Measurements from ENCODE around the gene FMOD.

FMOD gene

GRCh38 chr1:203296460-203297073 is 54.4 kb downstream of the FMOD start:
- TF ChIP-seq POLR2AphosphoS5 (IDR thresholded peaks at IDR 0.05; ENCODE audit: low read depth, low read length) = no peak
- TF ChIP-seq FOXP2 (optimal IDR thresholded peaks at IDR 0.05; ENCODE audit: borderline replicate concordance, extremely low read depth, extremely low read length, insufficient read depth) = no peak
- TF ChIP-seq SIN3A (IDR thresholded peaks at IDR 0.05; ENCODE audit: borderline replicate concordance, insufficient read depth, low read length) = no peak
- TF ChIP-seq TAF1 (IDR thresholded peaks at IDR 0.05; ENCODE audit: borderline replicate concordance, insufficient read depth, low read length) = no peak
- no peak for TF ChIP-seq REST (IDR thresholded peaks at IDR 0.05; ENCODE audit: insufficient read depth in 1 of 2, low read depth in 2 of 2, low read length in 2 of 2)

GRCh38 chr1:203295796-203296195 is 55.1 kb downstream of the FMOD start:
- TF ChIP-seq POLR2AphosphoS5 (IDR thresholded peaks at IDR 0.05; ENCODE audit: low read depth, low read length) = no peak
- TF ChIP-seq FOXP2 (optimal IDR thresholded peaks at IDR 0.05; ENCODE audit: borderline replicate concordance, extremely low read depth, extremely low read length, insufficient read depth) = no peak
- no peak for TF ChIP-seq SIN3A (IDR thresholded peaks at IDR 0.05; ENCODE audit: borderline replicate concordance, insufficient read depth, low read length)
- no peak for TF ChIP-seq REST (IDR thresholded peaks at IDR 0.05; ENCODE audit: insufficient read depth in 1 of 2, low read depth in 2 of 2, low read length in 2 of 2)
- TF ChIP-seq TAF1 (IDR thresholded peaks at IDR 0.05; ENCODE audit: borderline replicate concordance, insufficient read depth, low read length) = no peak

GRCh38 chr1:203291201-203292096 is 59.5 kb downstream of the FMOD start:
- TF ChIP-seq REST (IDR thresholded peaks at IDR 0.05; ENCODE audit: insufficient read depth in 1 of 2, low read depth in 2 of 2, low read length in 2 of 2) (no peak), POLR2AphosphoS5 (IDR thresholded peaks at IDR 0.05; ENCODE audit: low read depth, low read length) (no peak), SIN3A (IDR thresholded peaks at IDR 0.05; ENCODE audit: borderline replicate concordance, insufficient read depth, low read length) (no peak), FOXP2 (optimal IDR thresholded peaks at IDR 0.05; ENCODE audit: borderline replicate concordance, extremely low read depth, extremely low read length, insufficient read depth) (no peak), TAF1 (IDR thresholded peaks at IDR 0.05; ENCODE audit: borderline replicate concordance, insufficient read depth, low read length) (no peak)
